ENCODE data around the gene C5orf52.
A peak's percentile ranks its signal among the peaks of the same experiment; 100 is the strongest.

Gene C5orf52

DNA sequence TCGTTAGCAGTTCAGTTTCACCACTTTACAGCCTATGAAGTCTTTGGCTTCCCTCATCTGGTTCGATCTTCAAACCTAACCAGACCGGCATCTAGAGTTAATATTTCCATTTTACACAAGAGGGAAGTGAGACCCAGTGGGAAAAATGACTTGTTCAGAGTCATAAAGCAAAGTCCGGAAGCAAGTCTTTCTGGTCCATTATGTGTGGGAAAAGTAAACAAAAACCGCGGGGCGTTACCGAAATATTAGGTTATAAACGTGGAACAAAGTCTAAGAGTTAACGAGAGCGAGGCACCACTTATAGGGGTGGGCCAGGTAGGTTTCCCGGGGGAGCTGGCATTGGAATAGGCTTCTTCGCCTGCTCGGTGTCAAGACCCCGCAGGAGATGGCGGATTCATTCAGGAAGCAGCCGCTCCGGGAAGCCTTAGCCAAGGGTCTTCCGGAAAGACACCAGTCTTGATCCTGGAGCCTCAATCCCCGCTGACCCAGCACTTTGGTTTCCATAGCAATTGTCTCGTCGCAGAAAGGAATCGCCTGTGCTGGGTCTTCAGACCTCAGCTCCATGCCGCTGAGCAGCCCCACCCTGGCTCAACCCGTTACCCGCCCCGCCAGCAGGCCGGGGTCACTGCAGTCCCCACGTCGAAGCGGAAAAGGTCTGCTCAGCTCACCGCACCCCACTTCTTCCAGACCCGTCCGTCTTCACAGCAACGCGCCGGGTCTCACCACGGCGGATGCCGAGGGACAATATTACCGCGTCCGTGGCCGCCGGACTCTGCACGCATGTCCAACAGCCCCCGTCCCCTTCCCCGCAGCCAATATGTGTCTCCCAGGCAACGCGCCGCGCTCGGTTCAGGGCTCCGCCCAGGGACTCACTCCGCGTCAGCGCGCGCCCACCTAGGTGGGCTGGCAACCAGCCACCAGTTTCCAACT lies at the start of gene C5orf52:
TSS of gene C5orf52 (plus strand) at position 872 of the 930 bp plus-strand sequence. CDS start 82 bp downstream, outside the sequence.
- Histone ChIP-seq H3F3A (ENCODE audit: control insufficient read depth, insufficient read depth) (0 out of 2 replicates have a peak, but pooled peaks cover 8% of the 10 kb centered on the region), H3K36me3 (ENCODE audit: control insufficient read depth, low read length) (no peaks in the 10 kb centered on the region), H4K20me1 (ENCODE audit: control insufficient read depth, insufficient read depth, low read depth, low read length) (no peaks in the 10 kb centered on the region), H3K27ac (ENCODE audit: low read depth, low read length) (peak within 1 kb of the TSS; percentile 34), H3K4me2 (ENCODE audit: low read length) (peak within 1 kb of the TSS; percentile 61), H3K79me2 (ENCODE audit: control insufficient read depth, low read length) (no peaks in the 10 kb centered on the region), H3K27me3 (ENCODE audit: control insufficient read depth, low read length) (no peaks in the 10 kb centered on the region), H3K4me1 (ENCODE audit: control insufficient read depth, low read length) (peaks cover 29% of the 10 kb centered on the region), H3K9me2 (replicated peaks; ENCODE audit: control insufficient read depth, low read length) (no peaks in the 10 kb centered on the region), H3K4me3 (ENCODE audit: low read length) (peak within 1 kb of the TSS; percentile 69), H3K9me3 (ENCODE audit: control insufficient read depth, insufficient read depth, low read length) (no peaks in the 10 kb centered on the region)
- TF ChIP-seq EZH2phosphoT487 (IDR thresholded peaks at IDR 0.05; ENCODE audit: borderline replicate concordance, low read length) (no peak), CTCF (IDR thresholded peaks at IDR 0.05; ENCODE audit: low read depth, low read length, poor library complexity, severe bottlenecking) (no peak)

DNA sequence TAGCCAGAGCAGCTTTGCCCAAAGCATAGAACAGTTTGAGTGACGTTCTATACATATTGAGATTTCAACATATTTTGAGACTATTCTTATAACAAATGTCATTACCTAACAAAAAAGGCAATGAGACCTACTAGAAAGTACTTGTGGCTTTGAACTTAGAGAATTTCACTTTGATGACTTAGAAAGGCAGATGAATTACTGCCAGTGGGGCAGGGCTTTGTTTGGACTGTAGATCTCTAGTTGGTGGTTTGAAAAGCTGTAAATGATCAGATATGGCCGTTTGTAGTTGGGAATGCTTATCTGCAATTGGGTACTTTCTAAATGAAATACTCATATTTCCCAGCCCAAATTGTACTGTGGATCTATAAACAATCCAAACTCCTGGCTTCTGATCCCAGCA lies 47.2 kb upstream of the C5orf52 start:
- Histone ChIP-seq H3K27ac (ENCODE audit: low read depth, low read length) (no peak overlapping the region), H3F3A (ENCODE audit: control insufficient read depth, insufficient read depth) (no peaks in the 10 kb centered on the region), H4K20me1 (ENCODE audit: control insufficient read depth, insufficient read depth, low read depth, low read length) (no peaks in the 10 kb centered on the region), H3K79me2 (ENCODE audit: control insufficient read depth, low read length) (no peaks in the 10 kb centered on the region), H3K4me2 (ENCODE audit: low read length) (no peak overlapping the region), H3K36me3 (ENCODE audit: control insufficient read depth, low read length) (no peaks in the 10 kb centered on the region), H3K4me1 (ENCODE audit: control insufficient read depth, low read length) (peaks cover 15% of the 10 kb centered on the region), H3K9me2 (replicated peaks; ENCODE audit: control insufficient read depth, low read length) (no peaks in the 10 kb centered on the region), H3K9me3 (ENCODE audit: control insufficient read depth, insufficient read depth, low read length) (no peaks in the 10 kb centered on the region), H3K4me3 (ENCODE audit: low read length) (no peak overlapping the region), H3K27me3 (ENCODE audit: control insufficient read depth, low read length) (no peaks in the 10 kb centered on the region)
- TF ChIP-seq EZH2phosphoT487 (IDR thresholded peaks at IDR 0.05; ENCODE audit: borderline replicate concordance, low read length) (no peak), CTCF (IDR thresholded peaks at IDR 0.05; ENCODE audit: low read depth, low read length, poor library complexity, severe bottlenecking) (no peak)

DNA sequence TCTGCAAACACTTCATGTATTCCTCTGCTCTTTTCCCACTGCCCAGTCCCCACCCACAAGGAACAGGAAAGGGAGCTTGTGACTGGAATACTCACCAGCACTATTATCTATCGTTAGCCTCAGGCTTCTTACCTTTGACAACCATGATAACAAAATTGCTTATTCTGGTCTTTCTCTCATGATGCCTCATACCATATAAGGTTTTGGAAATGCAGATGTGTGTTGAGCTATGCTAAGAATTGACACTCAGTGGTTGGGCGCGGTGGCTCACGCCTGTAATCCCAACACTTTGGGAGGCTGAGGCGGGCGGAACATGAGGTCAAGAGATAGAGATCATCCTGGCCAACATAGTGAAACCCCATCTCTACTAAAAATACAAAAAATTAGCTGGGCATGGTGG lies 44.5 kb upstream of the C5orf52 start:
- TF ChIP-seq CTCF (IDR thresholded peaks at IDR 0.05; ENCODE audit: low read depth, low read length, poor library complexity, severe bottlenecking) = no peak
- no peak for TF ChIP-seq EZH2phosphoT487 (IDR thresholded peaks at IDR 0.05; ENCODE audit: borderline replicate concordance, low read length)
- no peaks in the 10 kb centered on the region for H3F3A ChIP-seq (ENCODE audit: control insufficient read depth, insufficient read depth)
- no peaks in the 10 kb centered on the region for H3K36me3 ChIP-seq (ENCODE audit: control insufficient read depth, low read length)
- no peaks in the 10 kb centered on the region for H3K9me3 ChIP-seq (ENCODE audit: control insufficient read depth, insufficient read depth, low read length)
- H3K4me1 ChIP-seq (ENCODE audit: control insufficient read depth, low read length) = peaks cover 24% of the 10 kb centered on the region
- H4K20me1 ChIP-seq (ENCODE audit: control insufficient read depth, insufficient read depth, low read depth, low read length) = no peaks in the 10 kb centered on the region
- no peak overlapping the region for H3K27ac ChIP-seq (ENCODE audit: low read depth, low read length)
- no peaks in the 10 kb centered on the region for H3K27me3 ChIP-seq (ENCODE audit: control insufficient read depth, low read length)
- no peaks in the 10 kb centered on the region for H3K79me2 ChIP-seq (ENCODE audit: control insufficient read depth, low read length)
- no peaks in the 10 kb centered on the region for H3K9me2 ChIP-seq (replicated peaks; ENCODE audit: control insufficient read depth, low read length)
- H3K4me3 ChIP-seq (ENCODE audit: low read length) = no peak overlapping the region
- no peak overlapping the region for H3K4me2 ChIP-seq (ENCODE audit: low read length)
